ENCODE data around the gene TTF1.
"Not testable (repeated sequence)": the region's sequence is repeated elsewhere in the genome, so short reads cannot be mapped to it uniquely, and the experiment has no call there.

GRCh38 chr9:132378416-132378815 lies 28.2 kb downstream of the TTF1 start:
- TF ChIP-seq EZH2 (IDR thresholded peaks at IDR 0.05): not testable (repeated sequence)
- TF ChIP-seq, protein P1, sequence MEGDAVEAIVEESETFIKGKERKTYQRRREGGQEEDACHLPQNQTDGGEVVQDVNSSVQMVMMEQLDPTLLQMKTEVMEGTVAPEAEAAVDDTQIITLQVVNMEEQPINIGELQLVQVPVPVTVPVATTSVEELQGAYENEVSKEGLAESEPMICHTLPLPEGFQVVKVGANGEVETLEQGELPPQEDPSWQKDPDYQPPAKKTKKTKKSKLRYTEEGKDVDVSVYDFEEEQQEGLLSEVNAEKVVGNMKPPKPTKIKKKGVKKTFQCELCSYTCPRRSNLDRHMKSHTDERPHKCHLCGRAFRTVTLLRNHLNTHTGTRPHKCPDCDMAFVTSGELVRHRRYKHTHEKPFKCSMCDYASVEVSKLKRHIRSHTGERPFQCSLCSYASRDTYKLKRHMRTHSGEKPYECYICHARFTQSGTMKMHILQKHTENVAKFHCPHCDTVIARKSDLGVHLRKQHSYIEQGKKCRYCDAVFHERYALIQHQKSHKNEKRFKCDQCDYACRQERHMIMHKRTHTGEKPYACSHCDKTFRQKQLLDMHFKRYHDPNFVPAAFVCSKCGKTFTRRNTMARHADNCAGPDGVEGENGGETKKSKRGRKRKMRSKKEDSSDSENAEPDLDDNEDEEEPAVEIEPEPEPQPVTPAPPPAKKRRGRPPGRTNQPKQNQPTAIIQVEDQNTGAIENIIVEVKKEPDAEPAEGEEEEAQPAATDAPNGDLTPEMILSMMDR (IDR thresholded peaks at IDR 0.05): not testable (repeated sequence)

Data from neural progenitor cell (in vitro differentiated cells).